ENCODE results near the gene SLC35F2.

- TF ChIP-seq CTCF (conservative IDR thresholded peaks at IDR 0.05; ENCODE audit: low read depth, low read length), result no peak
- no peak for TF ChIP-seq POLR2A (IDR thresholded peaks at IDR 0.05; ENCODE audit: low read depth, low read length)
These were observed 18.5 kb downstream of the SLC35F2 start for GRCh38 chr11:107840129-107840484.

Data from IMR-90 (cell line).